GM21737 (cell line): ENCODE results near the gene CIDEA.

Source experiments
- ATAC-seq: cut with Tn5 transposase; IDR thresholded peaks from one replicate; pipeline ENCODE4 v1.9.1; 2021; ENCODE audit warnings: mild to moderate bottlenecking, moderate library complexity; ENCODE audit not compliant: unreplicated experiment

The CIDEA gene

GRCh38 chr18:12315911-12316310 is 61.8 kb downstream of the CIDEA start:
- no peak for ATAC-seq

DNA sequence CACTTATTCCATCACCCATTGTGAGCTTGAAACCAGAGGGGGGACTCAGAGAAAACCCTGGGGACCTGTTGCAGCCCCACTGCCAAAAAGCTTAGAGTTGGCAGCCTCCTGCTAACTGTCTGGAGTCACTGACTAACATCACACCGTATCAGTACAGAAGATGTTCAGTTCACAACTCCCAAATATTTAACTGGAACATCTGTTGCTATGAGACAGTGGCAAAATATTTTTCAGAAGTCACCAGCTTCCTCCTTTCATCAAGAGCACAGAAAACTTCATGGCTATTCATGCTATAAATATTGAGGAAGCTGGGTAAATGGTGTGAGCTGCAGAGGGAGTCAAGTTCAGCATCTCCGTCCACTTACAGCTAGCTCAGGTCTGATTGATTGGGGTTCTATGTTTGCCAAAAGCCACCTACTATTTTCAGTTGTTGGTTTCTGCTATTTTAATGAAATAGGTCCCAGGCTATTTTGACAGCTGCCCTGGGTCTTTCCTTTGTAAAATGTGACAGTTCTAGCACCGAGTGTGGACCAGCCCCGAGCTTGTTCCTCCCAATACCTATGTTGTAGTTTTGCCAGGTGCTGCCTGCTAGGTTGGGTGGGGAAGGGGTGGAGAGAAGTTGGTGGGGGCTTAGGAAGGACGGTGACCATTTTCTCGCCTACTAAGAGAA is 63.6 kb downstream of the CIDEA start:
- ATAC-seq = no peak

- ATAC-seq = no peak
These were observed 64.2 kb downstream of the CIDEA start for GRCh38 chr18:12318334-12318697.

GRCh38 chr18:12318857-12319256 is 64.7 kb downstream of the CIDEA start:
- ATAC-seq = no peak

GRCh38 chr18:12321333-12321732 is 67.2 kb downstream of the CIDEA start:
- ATAC-seq = peak; percentile 77

DNA sequence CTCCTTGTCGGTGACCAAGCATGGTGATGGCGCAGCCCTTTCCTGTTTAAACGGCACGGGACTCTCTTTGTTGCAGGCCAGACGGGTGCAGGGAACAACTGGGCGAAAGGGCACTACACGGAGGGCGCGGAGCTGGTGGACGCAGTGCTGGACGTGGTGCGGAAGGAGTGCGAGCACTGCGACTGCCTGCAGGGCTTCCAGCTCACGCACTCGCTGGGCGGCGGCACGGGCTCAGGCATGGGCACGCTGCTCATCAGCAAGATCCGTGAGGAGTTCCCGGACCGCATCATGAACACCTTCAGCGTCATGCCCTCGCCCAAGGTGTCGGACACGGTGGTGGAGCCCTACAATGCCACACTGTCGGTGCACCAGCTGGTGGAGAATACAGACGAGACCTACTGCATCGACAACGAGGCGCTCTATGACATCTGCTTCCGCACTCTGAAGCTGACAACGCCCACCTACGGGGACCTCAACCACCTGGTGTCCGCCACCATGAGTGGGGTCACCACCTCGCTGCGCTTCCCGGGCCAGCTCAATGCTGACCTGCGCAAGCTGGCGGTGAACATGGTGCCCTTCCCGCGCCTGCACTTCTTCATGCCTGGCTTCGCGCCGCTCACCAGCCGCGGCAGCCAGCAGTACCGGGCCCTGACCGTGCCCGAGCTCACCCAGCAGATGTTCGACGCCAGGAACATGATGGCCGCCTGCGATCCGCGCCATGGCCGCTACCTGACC is 71.0 kb downstream of the CIDEA start:
- no peak for ATAC-seq

GRCh38 chr18:12325726-12326245 is 71.6 kb downstream of the CIDEA start:
- no peak for ATAC-seq

DNA sequence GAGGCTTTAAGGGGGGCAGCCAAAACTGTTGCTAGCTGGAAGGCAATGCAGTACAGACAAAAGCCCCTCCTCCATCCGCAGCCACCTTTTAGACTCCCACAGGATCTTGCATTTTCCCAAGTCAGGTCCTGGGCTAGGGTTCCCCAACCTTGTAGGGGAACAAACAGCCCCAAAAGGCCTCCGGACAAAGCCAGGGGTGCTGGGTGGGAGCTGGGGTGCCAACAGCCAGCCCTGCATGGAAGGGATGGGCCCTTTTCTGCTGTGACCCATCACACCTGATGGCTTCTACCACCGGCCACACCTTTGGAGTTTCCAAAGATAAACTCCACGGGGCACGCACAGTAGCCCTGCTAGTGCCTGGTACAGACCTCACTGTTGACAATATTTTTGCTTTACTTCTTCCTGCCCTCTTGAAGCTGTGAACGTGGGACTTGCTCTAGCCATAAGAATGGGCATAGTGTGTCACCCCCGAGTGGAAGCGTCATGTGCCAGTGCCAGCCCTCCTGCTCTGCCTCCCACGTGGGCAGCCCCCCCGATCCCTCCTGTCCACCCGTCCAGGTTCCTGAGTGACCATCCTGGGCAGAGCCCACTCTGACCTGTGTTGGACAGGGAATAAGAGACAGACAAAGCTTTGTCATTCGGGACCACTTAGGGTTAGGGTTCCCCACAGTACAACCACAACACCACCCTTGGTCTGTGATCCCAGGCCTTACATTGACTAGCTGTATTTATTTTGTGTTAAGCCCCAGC is 72.7 kb downstream of the CIDEA start:
- ATAC-seq = no peak
